PFSK-1 (cell line): ENCODE measurements around the gene SCYGR5. TPM values are rescaled to one million over a fixed set of nuclear protein-coding genes. Genes with fewer than 3 reads are reported as not detected.
"Not testable (repeated sequence)": the region's sequence is repeated elsewhere in the genome, so short reads cannot be mapped to it uniquely, and the experiment has no call there.

Source experiments
- FOXP2 ChIP-seq: optimal IDR thresholded peaks from 2 replicates; pipeline ENCODE3; 2011; ENCODE audit warnings: borderline replicate concordance, control low read depth, inconsistent platforms; ENCODE audit not compliant: insufficient read depth; ENCODE audit errors: extremely low read length, extremely low read depth
- POLR2AphosphoS5 ChIP-seq: IDR thresholded peaks from 2 replicates; pipeline ENCODE4 v1.6.1; 2012; ENCODE audit warnings: low read depth, mild to moderate bottlenecking, control low read depth, low read length, moderate library complexity
- REST ChIP-seq, 2 experiments: IDR thresholded peaks; 2 replicates each; pipeline versions ENCODE4 v1.6.1 to v1.8.0; 2011 to 2012; ENCODE audit warnings: low read depth in 2 of 2, low read length in 2 of 2, control low read depth in 1 of 2, inconsistent platforms in 1 of 2, mild to moderate bottlenecking in 1 of 2, moderate library complexity in 1 of 2; ENCODE audit not compliant: insufficient read depth in 1 of 2
- SIN3A ChIP-seq: IDR thresholded peaks from 2 replicates; pipeline ENCODE4 v1.6.1; 2012; ENCODE audit warnings: mild to moderate bottlenecking, low read length, moderate library complexity, borderline replicate concordance; ENCODE audit not compliant: insufficient read depth
- TAF1 ChIP-seq: IDR thresholded peaks from 2 replicates; pipeline ENCODE4 v1.6.1; 2012; ENCODE audit warnings: low read length, control low read depth, borderline replicate concordance; ENCODE audit not compliant: insufficient read depth
- polyA plus RNA-seq: library from polyadenylated mRNA; unstranded; fragments of >200 nt; gene quantifications from one replicate; pipeline ENCODE4 v1.2.1, GENCODE V29; 2012; ENCODE audit warnings: low read depth, missing spikeins; ENCODE audit not compliant: insufficient read length

The SCYGR5 gene
- polyA plus RNA-seq: not detected

GRCh38 chr2:227666631-227667170, at the start of gene SCYGR5:
Gene SCYGR5, plus strand, starts transcription at chr2:227666804. Its CDS starts 0 bp downstream, at chr2:227666804.
- TF ChIP-seq SIN3A, POLR2AphosphoS5, TAF1: not testable (repeated sequence)

- TF ChIP-seq TAF1: no peak
- TF ChIP-seq SIN3A: no peak
- TF ChIP-seq POLR2AphosphoS5: no peak
- TF ChIP-seq FOXP2: no peak
- TF ChIP-seq REST (IDR thresholded peaks at IDR 0.05; ENCODE audit: insufficient read depth in 1 of 2, low read depth in 2 of 2, low read length in 2 of 2): no peak
Observed at GRCh38 chr2:227617316-227618230, 49.0 kb upstream of the SCYGR5 start, which contains the start of gene SCYGR4. Gene SCYGR4, plus strand, starts transcription at chr2:227617498. Its CDS starts 0 bp downstream, at chr2:227617498.

- TF ChIP-seq TAF1 (no peak), REST (IDR thresholded peaks at IDR 0.05; ENCODE audit: insufficient read depth in 1 of 2, low read depth in 2 of 2, low read length in 2 of 2) (no peak), SIN3A (no peak), POLR2AphosphoS5 (no peak), FOXP2 (no peak)
Observed at GRCh38 chr2:227623226-227623625, 43.4 kb upstream of the SCYGR5 start.

GRCh38 chr2:227625420-227625819, 41.2 kb upstream of the SCYGR5 start:
- TF ChIP-seq REST (IDR thresholded peaks at IDR 0.05; ENCODE audit: insufficient read depth in 1 of 2, low read depth in 2 of 2, low read length in 2 of 2): no peak
- TF ChIP-seq TAF1: no peak
- TF ChIP-seq SIN3A: no peak
- TF ChIP-seq POLR2AphosphoS5: no peak
- no peak for TF ChIP-seq FOXP2

GRCh38 chr2:227626580-227627151, 39.9 kb upstream of the SCYGR5 start:
- TF ChIP-seq FOXP2 (no peak), POLR2AphosphoS5 (no peak)

GRCh38 chr2:227627769-227628168, 38.8 kb upstream of the SCYGR5 start:
- TF ChIP-seq TAF1 (no peak), POLR2AphosphoS5 (no peak), SIN3A (no peak), FOXP2 (no peak), REST (IDR thresholded peaks at IDR 0.05; ENCODE audit: insufficient read depth in 1 of 2, low read depth in 2 of 2, low read length in 2 of 2) (no peak)
